CD4-positive, CD25-positive, alpha-beta regulatory T cell (primary cell): ENCODE data around the gene CBX4. TPM values are rescaled to one million over a fixed set of nuclear protein-coding genes. Genes with fewer than 3 reads are reported as not detected.
A peak's percentile ranks its signal among the peaks of the same experiment; 100 is the strongest.

Experiments used
- ATAC-seq, 2 donors: fragments of 150-1000 bp; cut with Tn5 transposase; one replicate each; pipeline ENCODE4 v1.10.0; 2021; ENCODE audit warnings: low read depth in 2 of 2, moderate number of reproducible peaks in 2 of 2, moderate library complexity in 1 of 2
- DNase-seq, 3 donors: peaks; one replicate each; pipeline versions ENCODE4 v3.0.0 to v3.0.0-alpha.2; 2012 to 2022; ENCODE audit warnings: mixed read lengths in 1 of 3
- H3K27ac ChIP-seq: one replicate; pipeline ENCODE4 v1.7.0; 2013; ENCODE audit warnings: mild to moderate bottlenecking, low read length; ENCODE audit not compliant: insufficient read depth, poor library complexity, severe bottlenecking
- H3K27me3 ChIP-seq: one replicate; pipeline ENCODE4 v1.7.0; 2013; ENCODE audit warnings: low read length; ENCODE audit not compliant: control insufficient read depth, insufficient read depth
- H3K36me3 ChIP-seq: one replicate; pipeline ENCODE4 v1.7.0; 2013; ENCODE audit warnings: mild to moderate bottlenecking, low read length, moderate library complexity; ENCODE audit not compliant: control insufficient read depth, insufficient read depth
- H3K4me1 ChIP-seq: 2 replicates; pipeline ENCODE4 v1.7.0; 2013; ENCODE audit warnings: mild to moderate bottlenecking, low read length; ENCODE audit not compliant: insufficient read depth, control insufficient read depth, poor library complexity, severe bottlenecking
- H3K4me3 ChIP-seq: one replicate; pipeline ENCODE4 v1.7.0; 2013; ENCODE audit warnings: low read depth, mild to moderate bottlenecking, low read length, moderate library complexity
- H3K9me3 ChIP-seq, 2 experiments: 1 replicate in 1 of 2; 2 replicates in 1 of 2; pipeline ENCODE4 v1.7.0; 2013; ENCODE audit warnings: low read length in 2 of 2, mild to moderate bottlenecking in 1 of 2, moderate library complexity in 1 of 2; ENCODE audit not compliant: control insufficient read depth in 2 of 2
- H3K27ac Mint-ChIP-seq, 3 donors: one replicate each; pipeline ENCODE4 v1.8.0; 2020 to 2022; ENCODE audit warnings: mild to moderate bottlenecking in 3 of 3, mixed read lengths in 3 of 3, moderate library complexity in 2 of 3
- H3K27me3 Mint-ChIP-seq: one replicate; pipeline ENCODE4 v1.8.0; 2022; ENCODE audit warnings: mild to moderate bottlenecking, mixed read lengths
- H3K36me3 Mint-ChIP-seq: one replicate; pipeline ENCODE4 v1.8.0; 2020; ENCODE audit warnings: mixed read lengths
- H3K4me1 Mint-ChIP-seq, 4 donors: one replicate each; pipeline ENCODE4 v1.8.0; 2020 to 2022; ENCODE audit warnings: mixed read lengths in 4 of 4, mild to moderate bottlenecking in 1 of 4
- H3K4me3 Mint-ChIP-seq, 4 donors: one replicate each; pipeline ENCODE4 v1.8.0; 2020 to 2022; ENCODE audit warnings: mild to moderate bottlenecking in 4 of 4, mixed read lengths in 4 of 4, moderate library complexity in 3 of 4
- H3K9me3 Mint-ChIP-seq, 7 donors: one replicate each; pipeline ENCODE4 v1.8.0; 2020 to 2022; ENCODE audit warnings: mixed read lengths in 7 of 7, mild to moderate bottlenecking in 3 of 7, moderate library complexity in 2 of 7
- polyA plus RNA-seq, 4 donors: library from polyadenylated mRNA; unstranded; fragments of 300-500 nt; fragmentation: Illumina TruSeq; gene quantifications; one replicate each; pipeline ENCODE4 v1.2.3, GENCODE V29; 2021
- total RNA-seq: library from RNA; stranded (reverse); gene quantifications from one replicate; pipeline ENCODE4 v1.2.3, GENCODE V29; 2022

CBX4 gene
- total and polyA plus RNA-seq, 5 donors from 2014 or later, result 2.9 to 137 (median 5.9) TPM

DNA sequence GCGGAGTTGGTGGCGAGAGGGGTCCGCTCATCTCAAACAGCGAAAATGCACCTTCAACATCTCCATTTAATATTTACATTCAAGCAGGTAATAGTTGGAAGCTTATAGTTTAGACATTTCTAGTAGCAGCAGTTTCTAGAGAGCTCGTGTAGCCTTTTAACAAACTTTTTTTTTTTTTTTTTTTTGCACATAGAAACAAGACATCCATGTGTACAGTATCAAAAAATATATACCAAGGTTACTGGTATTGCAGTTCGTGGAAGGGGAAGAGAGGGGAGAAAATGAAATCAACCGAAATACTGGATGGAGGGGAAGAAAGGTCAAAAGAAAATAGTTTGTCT, 6.2 kb downstream of the CBX4 start:
- H3K4me3 Mint-ChIP-seq, result peak overlapping the region; percentile 29 to 76 (median 62)
- DNase-seq (no peak), ATAC-seq (no peak)
- H3K4me1 Mint-ChIP-seq, result peaks cover 5 to 46% (median 12%) of the 10 kb centered on the region in 4 donors
- Histone ChIP-seq H3K9me3 (no peaks in the 10 kb centered on the region), H3K4me3 (no peak overlapping the region), H3K27ac (no peak overlapping the region), H3K36me3 (peaks cover 14% of the 10 kb centered on the region), H3K27me3 (no peaks in the 10 kb centered on the region), H3K4me1 (peaks cover 52% of the 10 kb centered on the region)
- peaks cover 3% of the 10 kb centered on the region for H3K27me3 Mint-ChIP-seq
- peaks cover 9% of the 10 kb centered on the region for H3K36me3 Mint-ChIP-seq
- H3K9me3 Mint-ChIP-seq, result peaks cover 0 to 3% (median 0%) of the 10 kb centered on the region in 7 donors
- no peak overlapping the region for H3K27ac Mint-ChIP-seq

GRCh38 chr17:79832218-79833109, 6.8 kb downstream of the CBX4 start:
- H3K4me3 ChIP-seq, result no peak overlapping the region
- H3K27me3 ChIP-seq, result no peaks in the 10 kb centered on the region
- DNase-seq, result no peak
- no peaks in the 10 kb centered on the region for H3K27me3 Mint-ChIP-seq
- peaks cover 0 to 2% (median 0%) of the 10 kb centered on the region in 7 donors for H3K9me3 Mint-ChIP-seq
- peaks cover 4 to 41% (median 10%) of the 10 kb centered on the region in 4 donors for H3K4me1 Mint-ChIP-seq
- no peak for ATAC-seq
- H3K27ac Mint-ChIP-seq, result no peak overlapping the region
- peak overlapping the region in 2 of 4 donors; percentile 56 to 76 for H3K4me3 Mint-ChIP-seq
- peaks cover 46% of the 10 kb centered on the region for H3K4me1 ChIP-seq
- H3K27ac ChIP-seq, result no peak overlapping the region
- H3K36me3 Mint-ChIP-seq, result peaks cover 9% of the 10 kb centered on the region
- peaks cover 14% of the 10 kb centered on the region for H3K36me3 ChIP-seq
- H3K9me3 ChIP-seq, result no peaks in the 10 kb centered on the region

DNA sequence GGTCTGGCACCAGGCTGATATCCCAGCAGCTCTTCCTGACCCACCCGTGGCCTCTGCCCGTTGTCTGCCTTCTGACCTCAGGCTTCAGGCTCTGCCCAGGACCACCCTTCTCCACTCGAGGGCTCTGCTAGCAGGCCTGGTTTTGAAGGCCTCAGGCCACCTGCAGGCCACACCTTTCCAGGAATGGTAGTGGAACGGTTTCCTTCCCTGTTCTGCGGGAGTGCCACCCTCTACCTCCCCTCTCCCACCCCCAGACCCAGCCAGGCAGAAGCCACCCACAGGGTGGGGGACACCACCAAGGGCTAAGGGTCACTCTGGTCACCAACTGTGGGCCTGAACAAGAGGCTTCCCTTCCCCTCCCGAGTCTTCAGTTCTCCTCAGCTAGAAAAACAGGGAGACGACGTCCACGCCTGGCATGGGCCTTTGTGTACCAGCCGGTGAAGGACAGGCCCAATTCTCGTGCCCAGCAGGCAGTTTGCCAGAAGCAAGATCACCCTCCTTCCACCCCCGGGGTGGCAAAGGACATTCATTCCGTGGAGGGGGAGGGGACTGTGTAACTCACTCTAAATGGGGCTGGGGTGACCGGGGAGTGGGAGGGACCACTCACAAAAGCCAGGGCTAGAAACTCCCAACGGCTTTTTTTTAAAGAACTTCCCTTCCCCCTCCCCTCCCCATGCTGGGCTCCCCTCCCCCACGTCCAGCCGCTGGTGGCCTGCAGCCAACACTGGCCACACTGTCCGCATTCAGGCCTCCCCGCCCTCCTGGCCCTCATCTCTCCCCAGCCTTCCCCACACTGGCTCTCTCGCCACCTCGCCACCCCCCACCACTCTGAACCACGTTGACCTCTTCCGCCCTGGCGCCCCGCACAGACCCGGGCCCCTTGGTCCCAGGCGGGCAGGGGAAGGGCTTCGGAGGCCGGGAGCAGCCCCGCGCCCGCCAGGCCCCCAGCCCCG, 7.7 kb downstream of the CBX4 start:
- Histone ChIP-seq H3K9me3 (no peaks in the 10 kb centered on the region), H3K27me3 (no peaks in the 10 kb centered on the region), H3K27ac (no peak overlapping the region), H3K4me3 (no peak overlapping the region), H3K4me1 (peaks cover 36% of the 10 kb centered on the region), H3K36me3 (peaks cover 14% of the 10 kb centered on the region)
- no peak for ATAC-seq
- Mint-ChIP-seq H3K27ac (no peak overlapping the region), H3K36me3 (peaks cover 9% of the 10 kb centered on the region), H3K4me1 (peaks cover 4 to 36% (median 10%) of the 10 kb centered on the region in 4 donors), H3K4me3 (peak overlapping the region in 2 of 4 donors; percentile 21 to 64), H3K27me3 (no peaks in the 10 kb centered on the region), H3K9me3 (peaks cover 0 to 2% (median 0%) of the 10 kb centered on the region in 7 donors)
- no peak for DNase-seq

- H3K27me3 Mint-ChIP-seq, result no peaks in the 10 kb centered on the region
- Histone ChIP-seq H3K4me1 (peaks cover 29% of the 10 kb centered on the region), H3K36me3 (peaks cover 14% of the 10 kb centered on the region), H3K27ac (no peak overlapping the region), H3K27me3 (no peaks in the 10 kb centered on the region), H3K4me3 (no peak overlapping the region), H3K9me3 (no peaks in the 10 kb centered on the region)
- peaks cover 0 to 2% (median 0%) of the 10 kb centered on the region in 7 donors for H3K9me3 Mint-ChIP-seq
- H3K27ac Mint-ChIP-seq, result no peak overlapping the region
- H3K4me1 Mint-ChIP-seq, result peaks cover 4 to 38% (median 13%) of the 10 kb centered on the region in 4 donors
- ATAC-seq (no peak), DNase-seq (no peak)
- H3K36me3 Mint-ChIP-seq, result peaks cover 9% of the 10 kb centered on the region
- peak overlapping the region in 3 of 4 donors; percentile 7 to 52 (median 52) for H3K4me3 Mint-ChIP-seq
Observed at GRCh38 chr17:79830763-79831264, 8.4 kb downstream of the CBX4 start.

- Mint-ChIP-seq H3K36me3 (peaks cover 9% of the 10 kb centered on the region), H3K27me3 (no peaks in the 10 kb centered on the region), H3K4me3 (peak overlapping the region in 1 of 4 donors; percentile 52), H3K4me1 (peaks cover 4 to 35% (median 13%) of the 10 kb centered on the region in 4 donors), H3K27ac (no peak overlapping the region), H3K9me3 (peaks cover 0 to 2% (median 0%) of the 10 kb centered on the region in 7 donors)
- no peak overlapping the region for H3K27ac ChIP-seq
- no peak overlapping the region for H3K4me3 ChIP-seq
- no peak for DNase-seq
- peaks cover 14% of the 10 kb centered on the region for H3K36me3 ChIP-seq
- no peak for ATAC-seq
- no peaks in the 10 kb centered on the region for H3K9me3 ChIP-seq
- H3K4me1 ChIP-seq, result peaks cover 25% of the 10 kb centered on the region
- no peaks in the 10 kb centered on the region for H3K27me3 ChIP-seq
Observed at GRCh38 chr17:79830303-79830702, 8.9 kb downstream of the CBX4 start.

- H3K9me3 Mint-ChIP-seq, result peaks cover 0 to 4% (median 0%) of the 10 kb centered on the region in 7 donors
- Histone ChIP-seq H3K27me3 (no peaks in the 10 kb centered on the region), H3K27ac (no peak overlapping the region), H3K36me3 (peaks cover 8% of the 10 kb centered on the region), H3K4me1 (peaks cover 24% of the 10 kb centered on the region), H3K9me3 (no peaks in the 10 kb centered on the region), H3K4me3 (no peak overlapping the region)
- H3K36me3 Mint-ChIP-seq, result peaks cover 6% of the 10 kb centered on the region
- H3K4me3 Mint-ChIP-seq, result peak overlapping the region in 1 of 4 donors; percentile 52
- no peak overlapping the region for H3K27ac Mint-ChIP-seq
- no peak for DNase-seq
- H3K4me1 Mint-ChIP-seq, result peaks cover 4 to 27% (median 12%) of the 10 kb centered on the region in 4 donors
- peaks cover 4% of the 10 kb centered on the region for H3K27me3 Mint-ChIP-seq
- ATAC-seq, result no peak
Observed at GRCh38 chr17:79829457-79829856, 9.8 kb downstream of the CBX4 start.

DNA sequence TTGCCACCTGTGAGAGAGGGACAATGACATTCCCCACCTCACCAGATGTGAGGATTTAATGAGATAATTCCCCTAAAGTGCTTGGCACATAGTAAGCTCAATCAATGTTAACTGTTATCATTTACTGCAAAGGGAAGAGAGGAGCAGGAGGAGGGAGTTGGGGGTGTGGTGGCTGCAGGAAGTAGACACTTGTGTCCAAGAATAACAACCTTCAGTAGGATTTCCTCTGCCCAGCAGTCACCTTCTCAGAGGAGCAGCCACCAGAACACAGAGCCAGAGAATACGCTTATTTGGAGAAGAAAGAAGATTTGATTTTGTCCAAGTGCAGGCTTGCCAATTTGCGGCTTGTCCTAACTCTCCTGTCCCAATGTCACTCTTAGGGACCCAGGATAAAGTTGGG, 10.2 kb downstream of the CBX4 start:
- Mint-ChIP-seq H3K9me3 (peaks cover 0 to 4% (median 0%) of the 10 kb centered on the region in 7 donors), H3K4me3 (peak overlapping the region in 1 of 4 donors; percentile 52), H3K27ac (no peak overlapping the region), H3K27me3 (peaks cover 8% of the 10 kb centered on the region), H3K4me1 (peaks cover 4 to 25% (median 12%) of the 10 kb centered on the region in 4 donors), H3K36me3 (peaks cover 6% of the 10 kb centered on the region)
- H3K4me1 ChIP-seq, result peaks cover 20% of the 10 kb centered on the region
- no peak for ATAC-seq
- no peak overlapping the region for H3K4me3 ChIP-seq
- H3K36me3 ChIP-seq, result peaks cover 8% of the 10 kb centered on the region
- H3K27ac ChIP-seq, result no peak overlapping the region
- H3K27me3 ChIP-seq, result no peaks in the 10 kb centered on the region
- H3K9me3 ChIP-seq, result no peaks in the 10 kb centered on the region
- no peak for DNase-seq
